ENCODE measurements around the gene EDN3. TPM values are rescaled to one million over a fixed set of nuclear protein-coding genes. Genes with fewer than 3 reads are reported as not detected.

The EDN3 gene
- total and polyA plus RNA-seq, 2 donors (not counting 3 experiments of a cell fraction or from before 2014, with no cell fraction given) = not detected

DNA sequence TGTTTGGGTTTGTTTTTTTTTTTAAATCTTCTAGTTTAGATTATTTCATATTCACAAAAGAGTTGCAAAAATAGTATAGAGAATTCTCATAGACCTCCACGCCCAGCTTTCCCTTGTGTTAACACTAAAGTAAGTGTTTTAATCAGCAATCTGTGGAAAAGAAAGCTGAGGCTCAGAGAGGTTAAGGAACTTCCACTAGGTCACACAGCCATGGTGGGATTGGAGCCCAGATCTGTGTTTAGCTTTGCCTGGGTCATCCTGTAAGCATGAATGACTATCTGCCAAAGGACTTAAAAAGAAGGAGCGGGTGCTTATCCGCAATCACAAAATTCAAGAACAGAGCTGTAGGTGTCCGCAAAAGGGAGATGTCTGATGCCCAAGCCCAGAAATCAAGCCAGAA lies 60.5 kb downstream of the EDN3 start:
- Histone ChIP-seq H3K9ac (replicated peaks; ENCODE audit: extremely low read depth, insufficient read depth, low read length) (no peak overlapping the region), H3K4me3 (replicated peaks in 1 of 3; ENCODE audit: insufficient read depth in 1 of 3, low read depth in 1 of 3, low read length in 3 of 3) (no peak overlapping the region), H4K20me1 (replicated peaks; ENCODE audit: control insufficient read depth, extremely low read depth, insufficient read depth, low read length) (no peaks in the 10 kb centered on the region), H2AFZ (ENCODE audit: low read depth, low read length) (no peak overlapping the region), H3K9me1 (replicated peaks; ENCODE audit: control insufficient read depth, extremely low read depth, insufficient read depth, low read length) (no peaks in the 10 kb centered on the region), H3K79me2 (ENCODE audit: control insufficient read depth, insufficient read depth, low read length) (no peaks in the 10 kb centered on the region), H3K36me3 (ENCODE audit: control insufficient read depth in 2 of 2, extremely low read depth in 1 of 2, insufficient read depth in 2 of 2, low read length in 2 of 2) (no peaks in the 10 kb centered on the region), H3K9me3 (replicated peaks; ENCODE audit: control insufficient read depth, insufficient read depth, low read length) (no peaks in the 10 kb centered on the region), H3K4me2 (ENCODE audit: insufficient read depth, low read length) (no peak overlapping the region), H3K27ac (ENCODE audit: insufficient read depth, low read depth, low read length) (no peak overlapping the region), H3K4me1 (ENCODE audit: control insufficient read depth, extremely low read depth, insufficient read depth, low read length) (no peaks in the 10 kb centered on the region), H3K27me3 (ENCODE audit: control insufficient read depth in 2 of 2, insufficient read depth in 2 of 2, low read length in 2 of 2) (no peaks in the 10 kb centered on the region)
- dilution Hi-C loops (cut with MboI; ENCODE audit: extremely low pct_ligation_motif_present, low sequenced_read_pairs) = no loop called here
- no TSS peak for BruUV-seq (replicated peaks)
- POLR2A ChIA-PET = no interaction called here
- intact Hi-C loops (cut with micrococcal nuclease) = no loop called here
- DNase-seq (ENCODE audit: low read depth, low spot score) (no peak), FAIRE-seq (no peak)
- TF ChIP-seq, protein P1, sequence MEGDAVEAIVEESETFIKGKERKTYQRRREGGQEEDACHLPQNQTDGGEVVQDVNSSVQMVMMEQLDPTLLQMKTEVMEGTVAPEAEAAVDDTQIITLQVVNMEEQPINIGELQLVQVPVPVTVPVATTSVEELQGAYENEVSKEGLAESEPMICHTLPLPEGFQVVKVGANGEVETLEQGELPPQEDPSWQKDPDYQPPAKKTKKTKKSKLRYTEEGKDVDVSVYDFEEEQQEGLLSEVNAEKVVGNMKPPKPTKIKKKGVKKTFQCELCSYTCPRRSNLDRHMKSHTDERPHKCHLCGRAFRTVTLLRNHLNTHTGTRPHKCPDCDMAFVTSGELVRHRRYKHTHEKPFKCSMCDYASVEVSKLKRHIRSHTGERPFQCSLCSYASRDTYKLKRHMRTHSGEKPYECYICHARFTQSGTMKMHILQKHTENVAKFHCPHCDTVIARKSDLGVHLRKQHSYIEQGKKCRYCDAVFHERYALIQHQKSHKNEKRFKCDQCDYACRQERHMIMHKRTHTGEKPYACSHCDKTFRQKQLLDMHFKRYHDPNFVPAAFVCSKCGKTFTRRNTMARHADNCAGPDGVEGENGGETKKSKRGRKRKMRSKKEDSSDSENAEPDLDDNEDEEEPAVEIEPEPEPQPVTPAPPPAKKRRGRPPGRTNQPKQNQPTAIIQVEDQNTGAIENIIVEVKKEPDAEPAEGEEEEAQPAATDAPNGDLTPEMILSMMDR (IDR thresholded peaks at IDR 0.05; ENCODE audit: extremely low read depth in 1 of 2, insufficient read depth in 1 of 2, low read depth in 1 of 2, low read length in 2 of 2) = no peak
- TF ChIP-seq EZH2 (IDR thresholded peaks at IDR 0.05; ENCODE audit: borderline replicate concordance, low read depth, low read length, severe bottlenecking) (no peak), POLR2A (IDR thresholded peaks at IDR 0.05; ENCODE audit: low read depth, low read length) (no peak), POLR2AphosphoS5 (IDR thresholded peaks at IDR 0.05; ENCODE audit: insufficient read depth, low read depth, low read length) (no peak), JUN (IDR thresholded peaks at IDR 0.05; ENCODE audit: borderline replicate concordance, insufficient read depth, insufficient read length, low read depth) (no peak), MYC (IDR thresholded peaks at IDR 0.05; ENCODE audit: low read depth, low read length) (no peak), FOS (IDR thresholded peaks at IDR 0.05; ENCODE audit: borderline replicate concordance, insufficient read depth, low read length) (no peak), GATA2 (IDR thresholded peaks at IDR 0.05; ENCODE audit: insufficient read depth, insufficient read length, low read depth, low read length) (no peak)
- TF ChIP-seq, protein P2, sequence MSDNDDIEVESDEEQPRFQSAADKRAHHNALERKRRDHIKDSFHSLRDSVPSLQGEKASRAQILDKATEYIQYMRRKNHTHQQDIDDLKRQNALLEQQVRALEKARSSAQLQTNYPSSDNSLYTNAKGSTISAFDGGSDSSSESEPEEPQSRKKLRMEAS (IDR thresholded peaks at IDR 0.05; ENCODE audit: insufficient read depth, insufficient read length) = no peak
- CTCF ChIA-PET = no interaction called here

Data from endothelial cell of umbilical vein (primary cell).